Measurements from ENCODE around the gene CERS6. TPM values are rescaled to one million over a fixed set of nuclear protein-coding genes. Genes with fewer than 3 reads are reported as not detected.

The CERS6 gene
- total RNA-seq, 4 donors from 2014 or later: 17.6 to 31.1 (median 24.1) TPM

- no peak for DNase-seq
- Histone ChIP-seq H3K9me3 (no peaks in the 10 kb centered on the region), H3K27me3 (no peaks in the 10 kb centered on the region), H3K4me3 (no peak overlapping the region), H3K36me3 (no peaks in the 10 kb centered on the region), H3K27ac (no peak overlapping the region), H3K4me1 (peaks cover 5 to 18% (median 9%) of the 10 kb centered on the region in 3 donors)
- WGBS, 2 donors: 80 to 94% methylated on average over 1 of the region's 1 CpG
- TF ChIP-seq POLR2A (IDR thresholded peaks at IDR 0.05) (no peak), CTCF (IDR thresholded peaks at IDR 0.05) (no peak)
- intact Hi-C loops (cut with DNase I): no loop called here
Observed at GRCh38 chr2:168643979-168644378, 187.9 kb downstream of the CERS6 start.

- TF ChIP-seq CTCF (IDR thresholded peaks at IDR 0.05): no peak
- TF ChIP-seq POLR2A (IDR thresholded peaks at IDR 0.05): no peak
- Histone ChIP-seq H3K4me1 (peaks cover 0 to 11% (median 0%) of the 10 kb centered on the region in 3 donors), H3K27ac (no peak overlapping the region), H3K9me3 (no peaks in the 10 kb centered on the region), H3K27me3 (no peaks in the 10 kb centered on the region), H3K4me3 (no peak overlapping the region), H3K36me3 (no peaks in the 10 kb centered on the region)
- intact Hi-C loops (cut with DNase I): no loop called here
- WGBS, 2 donors: 66 to 75% methylated on average over 2 of the region's 2 CpGs
- DNase-seq: no peak
Observed at GRCh38 chr2:168645696-168646338, 189.7 kb downstream of the CERS6 start.

- Histone ChIP-seq H3K9me3 (no peaks in the 10 kb centered on the region), H3K4me1 (peaks cover 0 to 18% (median 0%) of the 10 kb centered on the region in 3 donors), H3K4me3 (no peak overlapping the region), H3K27ac (no peak overlapping the region), H3K36me3 (no peaks in the 10 kb centered on the region), H3K27me3 (no peaks in the 10 kb centered on the region)
- TF ChIP-seq CTCF (IDR thresholded peaks at IDR 0.05): no peak
- TF ChIP-seq POLR2A (IDR thresholded peaks at IDR 0.05): no peak
- intact Hi-C loops (cut with DNase I): no loop called here
- DNase-seq: no peak
- WGBS, 2 donors: 41 to 47% methylated on average over 5 of the region's 5 CpGs
Observed at GRCh38 chr2:168649105-168649504, 193.0 kb downstream of the CERS6 start.

- Histone ChIP-seq H3K9me3 (no peaks in the 10 kb centered on the region), H3K27me3 (no peaks in the 10 kb centered on the region), H3K4me1 (peaks cover 0 to 18% (median 0%) of the 10 kb centered on the region in 3 donors), H3K36me3 (no peaks in the 10 kb centered on the region), H3K4me3 (no peak overlapping the region), H3K27ac (no peak overlapping the region)
- TF ChIP-seq POLR2A (IDR thresholded peaks at IDR 0.05): no peak
- TF ChIP-seq CTCF (IDR thresholded peaks at IDR 0.05): no peak
- no peak for DNase-seq
- intact Hi-C loops (cut with DNase I): no loop called here
- 72 to 81% methylated on average over 2 of the region's 2 CpGs for WGBS, 2 donors
Observed at GRCh38 chr2:168649562-168649961, 193.5 kb downstream of the CERS6 start.

- DNase-seq: no peak
- 0 to 88% methylated on average over 1 of the region's 1 CpG for WGBS, 2 donors
- intact Hi-C loops (cut with DNase I): no loop called here
- no peaks in the 10 kb centered on the region for H3K9me3 ChIP-seq
- no peak overlapping the region for H3K4me3 ChIP-seq
- no peak for TF ChIP-seq POLR2A (IDR thresholded peaks at IDR 0.05)
- no peak for TF ChIP-seq CTCF (IDR thresholded peaks at IDR 0.05)
- H3K4me1 ChIP-seq: peaks cover 0 to 18% (median 0%) of the 10 kb centered on the region in 3 donors
- no peaks in the 10 kb centered on the region for H3K27me3 ChIP-seq
- H3K36me3 ChIP-seq: no peaks in the 10 kb centered on the region
- H3K27ac ChIP-seq: no peak overlapping the region
Observed at GRCh38 chr2:168650139-168650538, 194.1 kb downstream of the CERS6 start.

All from esophagus squamous epithelium (tissue), 5 donors.